ENCODE results near the gene CTDSP1. TPM values are rescaled to one million over a fixed set of nuclear protein-coding genes. Genes with fewer than 3 reads are reported as not detected.
A peak's percentile ranks its signal among the peaks of the same experiment; 100 is the strongest.

Gene CTDSP1
- total RNA-seq, result 100 to 1,000 TPM; 112 to 142 TPM
- long read RNA-seq, donor 1, partial matches to known transcripts, result 9 of 28 reads
- long read RNA-seq, donor 1, other reads (novel, unspliced or antisense), result 19 of 28 reads
- long read RNA-seq, donor 2, partial matches to known transcripts, result 56 of 66 reads
- long read RNA-seq, donor 2, other reads (novel, unspliced or antisense), result 8 of 66 reads

- peak; percentile 99 for DNase-seq (ENCODE audit: low spot score)
- intact Hi-C loops (cut with DNase I), result loop anchor here (5.0 to 10.0 kb wide), 4 partner anchors 65 to 127 kb away; partner anchors contain the start of genes TMBIM1 (in 2 of the 2), AAMP (in 1 of the 2) and PNKD (in 1 of the 2)
Observed at GRCh38 chr2:218399391-218400166, at the start of gene CTDSP1. Gene CTDSP1, plus strand, starts transcription at chr2:218399868. Its CDS starts 223 bp downstream, at chr2:218400091.

- intact Hi-C loops (cut with DNase I), result no loop called here
- DNase-seq (ENCODE audit: low spot score), result peak; percentile 13
Observed at GRCh38 chr2:218354045-218354444, 45.6 kb upstream of the CTDSP1 start.

GRCh38 chr2:218354850-218355443 is 44.7 kb upstream of the CTDSP1 start:
- intact Hi-C loops (cut with DNase I), result loop anchor here (5.0 kb wide), 1 partner anchor 53 kb away; no protein-coding TSS in a partner anchor
- DNase-seq (ENCODE audit: low spot score), result peak; percentile 47

GRCh38 chr2:218357236-218358177 is 42.2 kb upstream of the CTDSP1 start:
- DNase-seq (ENCODE audit: low spot score), result peak; percentile 57
- intact Hi-C loops (cut with DNase I), result loop anchor here (5.0 kb wide), 1 partner anchor 55 kb away; no protein-coding TSS in a partner anchor

GRCh38 chr2:218360453-218360852 is 39.2 kb upstream of the CTDSP1 start:
- intact Hi-C loops (cut with DNase I), result loop anchor here in 1 of 2 donors (10.0 kb wide), 1 partner anchor 176 kb away; no protein-coding TSS in a partner anchor
- peak; percentile 81 for DNase-seq (ENCODE audit: low spot score)

- DNase-seq (ENCODE audit: low spot score), result peak; percentile 26
- intact Hi-C loops (cut with DNase I), result loop anchor here in 1 of 2 donors (10.0 kb wide), 1 partner anchor 178 kb away; no protein-coding TSS in a partner anchor
Observed at GRCh38 chr2:218362606-218363005, 37.1 kb upstream of the CTDSP1 start.

GRCh38 chr2:218363736-218364135 is 35.9 kb upstream of the CTDSP1 start:
- DNase-seq (ENCODE audit: low spot score), result no peak
- intact Hi-C loops (cut with DNase I), result loop anchor here in 1 of 2 donors (10.0 kb wide), 1 partner anchor 179 kb away; no protein-coding TSS in a partner anchor

GRCh38 chr2:218364196-218364595 is 35.5 kb upstream of the CTDSP1 start:
- intact Hi-C loops (cut with DNase I), result loop anchor here in 1 of 2 donors (10.0 kb wide), 1 partner anchor 179 kb away; no protein-coding TSS in a partner anchor

GRCh38 chr2:218366621-218367414 is 32.9 kb upstream of the CTDSP1 start:
- intact Hi-C loops (cut with DNase I), result loop anchor here in 1 of 2 donors (10.0 kb wide), 1 partner anchor 182 kb away; no protein-coding TSS in a partner anchor

More at GRCh38 chr2:218364196-218364595, 35.5 kb upstream of the CTDSP1 start:
- DNase-seq (ENCODE audit: low spot score), result peak; percentile 52

GRCh38 chr2:218367415-218368149 is 32.1 kb upstream of the CTDSP1 start:
- intact Hi-C loops (cut with DNase I), result loop anchor here in 1 of 2 donors (10.0 kb wide), 1 partner anchor 183 kb away; no protein-coding TSS in a partner anchor
- peak; percentile 98 for DNase-seq (ENCODE audit: low spot score)

More at GRCh38 chr2:218366621-218367414, 32.9 kb upstream of the CTDSP1 start:
- peak; percentile 60 for DNase-seq (ENCODE audit: low spot score)

GRCh38 chr2:218368150-218368528 is 31.5 kb upstream of the CTDSP1 start:
- intact Hi-C loops (cut with DNase I), result loop anchor here in 1 of 2 donors (10.0 kb wide), 1 partner anchor 183 kb away; no protein-coding TSS in a partner anchor
- peak; percentile 79 for DNase-seq (ENCODE audit: low spot score)

- intact Hi-C loops (cut with DNase I), result loop anchor here in 1 of 2 donors (10.0 kb wide), 1 partner anchor 184 kb away; no protein-coding TSS in a partner anchor
- peak; percentile 85 for DNase-seq (ENCODE audit: low spot score)
Observed at GRCh38 chr2:218368621-218369153, 31.0 kb upstream of the CTDSP1 start.

- intact Hi-C loops (cut with DNase I), result loop anchor here in 1 of 2 donors (10.0 kb wide), 1 partner anchor 185 kb away; no protein-coding TSS in a partner anchor
- peak; percentile 40 for DNase-seq (ENCODE audit: low spot score)
Observed at GRCh38 chr2:218369330-218369729, 30.3 kb upstream of the CTDSP1 start.

GRCh38 chr2:218370410-218371063 is 29.1 kb upstream of the CTDSP1 start:
- peak; percentile 87 for DNase-seq (ENCODE audit: low spot score)
- intact Hi-C loops (cut with DNase I), result no loop called here

- no peak for DNase-seq (ENCODE audit: low spot score)
Observed at GRCh38 chr2:218371983-218372350, 27.7 kb upstream of the CTDSP1 start.

GRCh38 chr2:218374795-218375194 is 24.9 kb upstream of the CTDSP1 start:
- peak; percentile 5 for DNase-seq (ENCODE audit: low spot score)
- intact Hi-C loops (cut with DNase I), result no loop called here

More at GRCh38 chr2:218371983-218372350, 27.7 kb upstream of the CTDSP1 start:
- intact Hi-C loops (cut with DNase I), result no loop called here

Measured in posterior vena cava (tissue), 2 donors.